Memory B cell (primary cell): Measurements from ENCODE around the gene SPDEF.
A peak's percentile ranks its signal among the peaks of the same experiment; 100 is the strongest.

Experiments
- ATAC-seq: fragments of 150-1000 bp; cut with Tn5 transposase; 2 replicates; pipeline ENCODE4 v1.10.0; 2021; ENCODE audit warnings: low read depth, mild to moderate bottlenecking, moderate library complexity
- DNase-seq, 2 donors: peaks; one replicate each; pipeline ENCODE4 v3.0.0; 2022; ENCODE audit warnings: low spot score in 2 of 2
- H3K27ac Mint-ChIP-seq: one replicate; pipeline ENCODE4 v1.8.0; 2022; ENCODE audit warnings: mild to moderate bottlenecking, moderate library complexity, mixed read lengths
- H3K27me3 Mint-ChIP-seq: one replicate; pipeline ENCODE4 v1.8.0; 2022; ENCODE audit warnings: mixed read lengths
- H3K36me3 Mint-ChIP-seq: one replicate; pipeline ENCODE4 v1.8.0; 2022; ENCODE audit warnings: mild to moderate bottlenecking, mixed read lengths
- H3K4me1 Mint-ChIP-seq: one replicate; pipeline ENCODE4 v1.8.0; 2022; ENCODE audit warnings: mixed read lengths
- H3K4me3 Mint-ChIP-seq: one replicate; pipeline ENCODE4 v1.8.0; 2022; ENCODE audit warnings: mild to moderate bottlenecking, moderate library complexity, mixed read lengths
- H3K9me3 Mint-ChIP-seq: one replicate; pipeline ENCODE4 v1.8.0; 2022; ENCODE audit warnings: mixed read lengths

The SPDEF gene

DNA sequence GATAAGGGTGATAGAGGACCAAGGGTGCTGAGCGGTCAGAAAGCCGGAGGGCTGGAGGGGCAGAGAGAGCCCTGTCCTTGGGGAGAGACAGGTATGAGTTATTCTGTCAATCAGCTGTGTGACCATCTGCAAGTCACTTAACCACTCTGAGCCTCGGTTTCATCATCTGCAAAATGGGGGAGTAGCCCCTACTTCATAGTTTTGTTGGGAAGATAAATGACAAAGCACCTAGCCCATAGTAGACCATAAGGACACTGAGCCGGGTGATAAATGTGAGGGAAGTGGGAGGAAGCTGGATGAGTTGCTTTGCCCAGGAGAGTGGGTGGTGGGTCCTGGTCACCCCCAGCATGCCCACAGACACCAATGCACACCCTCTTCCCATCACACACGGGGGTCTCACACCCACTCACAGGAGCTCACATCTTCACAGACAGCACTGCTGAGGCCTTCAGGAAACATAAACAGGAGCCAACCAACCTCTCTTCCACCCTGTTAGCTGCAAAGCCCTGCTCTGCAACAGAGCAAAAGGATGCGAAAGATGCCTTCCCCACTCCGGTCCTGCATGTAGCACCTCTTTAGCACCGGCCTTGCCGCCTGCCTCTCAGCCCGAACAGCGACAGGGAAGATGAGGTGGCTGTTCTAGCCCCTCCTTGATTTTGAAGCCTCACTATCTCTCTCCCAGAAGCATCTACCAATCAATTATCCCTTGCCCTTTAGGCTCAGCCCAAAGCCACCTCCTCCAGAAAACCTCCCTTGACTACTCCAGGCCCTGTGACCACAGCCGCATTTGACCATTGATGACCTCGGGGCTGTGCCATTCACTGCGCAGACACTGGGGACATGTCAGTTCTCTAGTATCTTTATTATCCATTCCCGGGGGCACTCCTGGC lies 18.9 kb downstream of the SPDEF start:
- H3K4me1 Mint-ChIP-seq: no peaks in the 10 kb centered on the region
- no peak overlapping the region for H3K4me3 Mint-ChIP-seq
- DNase-seq: no peak
- no peak for ATAC-seq
- H3K9me3 Mint-ChIP-seq: no peaks in the 10 kb centered on the region
- no peak overlapping the region for H3K27ac Mint-ChIP-seq
- H3K27me3 Mint-ChIP-seq: no peaks in the 10 kb centered on the region
- H3K36me3 Mint-ChIP-seq: no peaks in the 10 kb centered on the region

DNA sequence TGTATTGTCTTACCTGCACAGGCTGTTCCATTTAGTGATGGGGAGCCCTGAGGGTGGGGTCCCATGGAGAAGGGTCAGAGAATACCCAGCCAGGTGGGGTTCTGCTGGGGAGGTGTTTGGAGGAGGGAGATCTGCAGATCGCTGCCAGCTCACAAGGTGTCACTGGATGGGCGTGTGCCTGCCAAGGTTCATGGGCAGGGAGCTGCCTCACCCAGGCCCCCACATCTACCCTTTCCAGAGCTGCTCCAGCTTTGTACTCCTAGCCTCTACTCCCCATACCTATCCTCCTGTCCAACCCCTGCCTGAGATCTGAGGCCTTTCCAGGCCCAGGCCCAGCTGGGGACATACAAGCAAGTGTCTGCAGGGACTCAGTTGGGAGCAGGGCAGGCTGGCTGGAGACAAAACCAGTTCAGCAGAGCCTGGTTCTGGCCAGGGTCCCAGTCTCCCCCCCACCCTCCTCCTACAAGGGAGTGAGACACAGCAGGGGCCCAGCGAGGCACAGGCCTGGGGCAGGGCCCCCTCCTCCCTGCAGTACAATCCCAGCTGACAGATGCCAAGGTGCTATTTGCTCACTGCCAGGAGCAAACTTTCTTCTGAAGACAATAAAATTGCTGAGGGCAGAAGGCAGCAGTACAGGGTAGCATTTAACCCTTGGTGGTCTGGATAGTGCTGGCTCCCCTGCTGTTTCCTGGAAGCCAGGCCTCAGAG lies 19.7 kb downstream of the SPDEF start:
- H3K27ac Mint-ChIP-seq: no peak overlapping the region
- no peak overlapping the region for H3K4me3 Mint-ChIP-seq
- ATAC-seq (no peak), DNase-seq (no peak)
- H3K36me3 Mint-ChIP-seq: no peaks in the 10 kb centered on the region
- no peaks in the 10 kb centered on the region for H3K9me3 Mint-ChIP-seq
- no peaks in the 10 kb centered on the region for H3K27me3 Mint-ChIP-seq
- no peaks in the 10 kb centered on the region for H3K4me1 Mint-ChIP-seq

GRCh38 chr6:34535646-34536045 lies 20.5 kb downstream of the SPDEF start:
- Mint-ChIP-seq H3K27me3 (no peaks in the 10 kb centered on the region), H3K4me1 (no peaks in the 10 kb centered on the region), H3K4me3 (no peak overlapping the region), H3K36me3 (no peaks in the 10 kb centered on the region), H3K27ac (no peak overlapping the region), H3K9me3 (no peaks in the 10 kb centered on the region)
- no peak for DNase-seq
- no peak for ATAC-seq

DNA sequence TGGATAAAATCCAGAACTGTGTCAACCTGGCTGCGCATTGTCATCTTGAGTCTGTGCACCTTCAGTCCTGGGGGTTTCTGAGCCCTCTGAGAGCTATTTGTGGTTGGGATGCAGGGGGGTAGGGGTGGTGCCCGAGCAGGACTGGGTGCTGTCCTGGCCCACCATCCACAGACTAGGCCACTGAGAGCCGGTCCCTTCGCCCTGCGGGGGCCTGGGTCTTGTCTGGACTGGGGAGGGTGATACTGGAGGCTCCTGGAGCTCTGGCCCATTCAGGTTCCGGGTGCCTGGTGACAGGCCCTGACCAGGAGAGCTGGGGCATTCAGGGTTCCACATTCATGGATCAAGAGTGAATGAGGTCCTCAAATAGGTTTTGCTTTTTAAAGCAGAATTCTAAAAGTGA lies 20.9 kb downstream of the SPDEF start:
- no peaks in the 10 kb centered on the region for H3K27me3 Mint-ChIP-seq
- no peak overlapping the region for H3K4me3 Mint-ChIP-seq
- no peak for DNase-seq
- no peak overlapping the region for H3K27ac Mint-ChIP-seq
- no peaks in the 10 kb centered on the region for H3K9me3 Mint-ChIP-seq
- H3K4me1 Mint-ChIP-seq: no peaks in the 10 kb centered on the region
- H3K36me3 Mint-ChIP-seq: no peaks in the 10 kb centered on the region
- ATAC-seq: no peak

- DNase-seq (no peak), ATAC-seq (no peak)
- Mint-ChIP-seq H3K4me1 (no peaks in the 10 kb centered on the region), H3K4me3 (no peak overlapping the region), H3K36me3 (no peaks in the 10 kb centered on the region), H3K27ac (no peak overlapping the region), H3K27me3 (no peaks in the 10 kb centered on the region), H3K9me3 (no peaks in the 10 kb centered on the region)
Measured at GRCh38 chr6:34534656-34535055, 21.5 kb downstream of the SPDEF start.

- ATAC-seq (no peak), DNase-seq (no peak)
- H3K36me3 Mint-ChIP-seq: no peaks in the 10 kb centered on the region
- H3K27ac Mint-ChIP-seq: no peak overlapping the region
- no peak overlapping the region for H3K4me3 Mint-ChIP-seq
- H3K9me3 Mint-ChIP-seq: no peaks in the 10 kb centered on the region
- H3K4me1 Mint-ChIP-seq: no peaks in the 10 kb centered on the region
- no peaks in the 10 kb centered on the region for H3K27me3 Mint-ChIP-seq
Measured at GRCh38 chr6:34534146-34534545, 22.0 kb downstream of the SPDEF start.

DNA sequence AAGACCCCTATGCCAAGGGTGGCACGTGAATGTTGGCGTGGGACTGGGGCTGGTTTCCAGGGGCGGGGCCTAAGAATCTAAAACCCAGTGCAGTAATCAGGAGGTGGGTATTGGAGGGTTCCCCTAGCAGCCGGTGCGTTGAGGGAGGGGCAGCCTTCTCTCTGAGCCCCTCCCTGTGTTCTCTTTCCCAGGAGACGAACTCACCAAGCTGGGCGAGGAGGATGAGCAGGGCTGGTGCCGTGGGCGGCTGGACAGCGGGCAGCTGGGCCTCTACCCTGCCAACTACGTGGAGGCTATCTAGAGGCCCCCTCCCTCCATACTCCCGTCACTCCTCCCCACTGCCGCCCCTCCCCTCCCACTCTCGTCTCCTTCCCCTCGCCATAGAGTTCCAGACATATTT lies 23.9 kb downstream of the SPDEF start:
- Mint-ChIP-seq H3K4me1 (peaks cover 2% of the 10 kb centered on the region), H3K4me3 (no peak overlapping the region), H3K9me3 (no peaks in the 10 kb centered on the region), H3K36me3 (no peaks in the 10 kb centered on the region), H3K27ac (no peak overlapping the region), H3K27me3 (no peaks in the 10 kb centered on the region)
- no peak for DNase-seq
- ATAC-seq: no peak

DNA sequence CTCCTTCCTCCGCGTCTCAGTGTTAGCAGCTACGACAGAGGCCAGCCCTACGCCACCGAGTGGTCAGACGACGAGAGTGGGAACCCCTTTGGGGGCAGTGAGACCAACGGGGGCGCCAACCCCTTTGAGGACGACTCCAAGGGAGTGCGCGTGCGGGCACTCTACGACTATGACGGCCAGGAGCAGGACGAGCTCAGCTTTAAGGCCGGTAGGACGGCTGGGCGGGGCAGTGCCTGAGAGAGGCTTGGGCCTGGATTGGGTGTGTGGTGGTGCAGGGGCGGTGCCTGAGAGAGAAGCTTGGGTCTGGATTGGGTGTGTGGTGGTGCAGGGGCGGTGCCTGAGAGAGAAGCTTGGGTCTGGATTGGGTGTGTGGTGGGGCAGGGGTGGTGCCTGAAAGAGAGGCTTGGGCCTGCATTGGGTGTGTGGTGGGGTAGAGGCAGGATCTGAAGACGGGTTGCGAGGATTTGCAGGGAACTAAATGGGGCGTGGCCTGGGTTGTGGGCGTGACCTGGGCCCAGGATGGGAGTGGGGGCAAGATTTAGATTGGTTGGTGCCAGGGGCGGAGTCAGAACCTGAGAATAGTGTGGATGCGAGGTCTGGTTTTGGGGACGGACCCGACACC lies 24.4 kb downstream of the SPDEF start:
- ATAC-seq: no peak

DNA sequence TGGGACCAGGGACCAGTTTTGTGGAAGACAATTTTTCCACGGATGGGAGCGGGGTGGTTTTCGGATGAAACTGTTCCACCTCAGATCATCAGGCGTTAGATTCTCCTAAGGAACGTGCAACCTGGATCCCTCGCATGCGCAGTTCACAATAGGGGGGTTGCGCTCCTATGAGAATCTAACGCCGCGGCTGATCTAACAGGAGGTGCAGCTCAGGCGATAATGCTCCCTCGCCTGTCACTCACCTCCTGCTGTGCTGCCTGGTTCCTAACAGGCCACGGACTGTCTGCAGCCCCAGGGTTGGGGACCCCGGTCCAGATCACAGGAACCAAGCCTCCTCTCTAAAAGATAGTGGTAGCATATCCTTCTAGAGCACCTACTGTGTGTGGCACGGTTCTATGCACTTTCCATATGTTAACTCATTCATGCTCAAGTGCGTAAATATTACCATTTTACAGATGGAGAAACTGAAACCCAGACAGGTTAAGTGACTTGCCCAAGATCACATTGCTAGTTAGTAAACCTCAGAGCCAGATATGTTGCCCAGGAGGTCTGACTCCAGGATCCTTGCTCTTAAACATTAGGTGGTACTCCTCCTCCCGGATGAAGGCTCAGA lies 25.3 kb downstream of the SPDEF start:
- Mint-ChIP-seq H3K9me3 (no peaks in the 10 kb centered on the region), H3K27me3 (no peaks in the 10 kb centered on the region), H3K4me3 (no peak overlapping the region), H3K36me3 (no peaks in the 10 kb centered on the region), H3K27ac (no peak overlapping the region), H3K4me1 (peaks cover 2% of the 10 kb centered on the region)
- ATAC-seq: no peak
- DNase-seq: no peak

More for the DNA sequence above, 24.4 kb downstream of the SPDEF start:
- Mint-ChIP-seq H3K27me3 (no peaks in the 10 kb centered on the region), H3K4me3 (no peak overlapping the region), H3K9me3 (no peaks in the 10 kb centered on the region), H3K27ac (no peak overlapping the region), H3K4me1 (peaks cover 2% of the 10 kb centered on the region), H3K36me3 (no peaks in the 10 kb centered on the region)
- no peak for DNase-seq

DNA sequence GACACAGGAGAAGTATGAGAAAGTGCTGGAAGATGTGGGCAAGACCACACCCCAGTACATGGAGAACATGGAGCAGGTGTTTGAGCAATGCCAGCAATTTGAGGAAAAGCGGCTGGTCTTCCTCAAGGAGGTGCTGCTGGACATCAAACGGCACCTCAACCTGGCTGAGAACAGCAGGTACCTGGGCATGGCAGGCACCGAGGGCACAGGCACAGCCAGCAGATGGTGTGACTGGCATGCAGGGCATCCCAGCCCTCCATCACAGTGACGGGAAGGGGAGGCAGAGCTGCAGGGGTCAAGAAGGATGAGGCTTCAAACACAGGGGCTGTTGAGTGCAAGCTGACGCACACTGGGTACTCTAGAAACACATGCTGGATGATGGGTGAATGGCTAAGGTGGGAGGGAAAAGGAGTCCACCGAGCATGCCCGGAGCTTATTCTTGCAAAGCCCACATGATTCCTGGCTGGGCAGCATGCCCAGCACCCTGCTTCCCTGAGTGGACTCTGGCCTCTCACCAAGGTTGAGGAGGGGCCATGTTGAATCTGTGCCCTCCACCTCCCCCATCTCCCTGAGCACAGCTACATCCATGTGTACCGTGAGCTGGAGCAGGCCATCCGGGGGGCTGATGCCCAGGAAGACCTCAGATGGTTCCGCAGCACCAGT lies 26.3 kb downstream of the SPDEF start:
- H3K9me3 Mint-ChIP-seq: no peaks in the 10 kb centered on the region
- no peak overlapping the region for H3K4me3 Mint-ChIP-seq
- ATAC-seq (no peak), DNase-seq (no peak)
- H3K27ac Mint-ChIP-seq: no peak overlapping the region
- H3K36me3 Mint-ChIP-seq: no peaks in the 10 kb centered on the region
- no peaks in the 10 kb centered on the region for H3K27me3 Mint-ChIP-seq
- H3K4me1 Mint-ChIP-seq: peaks cover 2% of the 10 kb centered on the region

DNA sequence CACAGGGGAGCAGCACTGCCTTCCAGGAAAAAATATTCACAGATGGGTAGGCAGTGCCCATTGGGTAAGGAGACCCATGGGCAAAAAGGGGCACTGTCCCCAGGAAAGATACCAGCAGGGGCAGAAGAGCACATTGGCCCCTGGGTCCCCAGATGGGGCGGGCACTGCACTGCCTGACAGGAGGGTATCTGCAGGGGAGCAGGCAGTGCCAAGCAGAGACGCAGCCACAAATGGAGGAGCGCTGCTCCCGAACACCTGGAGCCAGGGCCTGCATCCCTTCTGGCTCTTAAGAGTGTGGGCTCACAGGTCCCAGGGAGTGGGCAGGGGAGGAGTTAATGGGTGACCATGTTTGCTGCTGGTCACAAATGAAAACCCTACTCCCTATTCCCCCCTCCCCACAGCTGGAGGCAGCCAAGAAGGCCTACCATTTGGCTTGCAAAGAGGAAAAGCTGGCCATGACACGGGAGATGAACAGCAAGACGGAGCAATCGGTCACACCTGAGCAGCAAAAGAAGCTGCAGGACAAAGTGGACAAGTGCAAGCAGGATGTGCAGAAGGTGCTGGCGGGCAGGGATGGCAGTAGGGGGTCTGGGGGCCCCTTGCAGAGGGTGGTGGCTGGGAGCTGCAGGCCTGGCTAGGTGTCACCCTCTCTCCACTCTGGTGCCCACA lies 27.0 kb downstream of the SPDEF start:
- H3K27ac Mint-ChIP-seq: no peak overlapping the region
- peaks cover 2% of the 10 kb centered on the region for H3K4me1 Mint-ChIP-seq
- no peaks in the 10 kb centered on the region for H3K36me3 Mint-ChIP-seq
- no peak overlapping the region for H3K4me3 Mint-ChIP-seq
- DNase-seq (no peak), ATAC-seq (no peak)
- no peaks in the 10 kb centered on the region for H3K27me3 Mint-ChIP-seq
- no peaks in the 10 kb centered on the region for H3K9me3 Mint-ChIP-seq

DNA sequence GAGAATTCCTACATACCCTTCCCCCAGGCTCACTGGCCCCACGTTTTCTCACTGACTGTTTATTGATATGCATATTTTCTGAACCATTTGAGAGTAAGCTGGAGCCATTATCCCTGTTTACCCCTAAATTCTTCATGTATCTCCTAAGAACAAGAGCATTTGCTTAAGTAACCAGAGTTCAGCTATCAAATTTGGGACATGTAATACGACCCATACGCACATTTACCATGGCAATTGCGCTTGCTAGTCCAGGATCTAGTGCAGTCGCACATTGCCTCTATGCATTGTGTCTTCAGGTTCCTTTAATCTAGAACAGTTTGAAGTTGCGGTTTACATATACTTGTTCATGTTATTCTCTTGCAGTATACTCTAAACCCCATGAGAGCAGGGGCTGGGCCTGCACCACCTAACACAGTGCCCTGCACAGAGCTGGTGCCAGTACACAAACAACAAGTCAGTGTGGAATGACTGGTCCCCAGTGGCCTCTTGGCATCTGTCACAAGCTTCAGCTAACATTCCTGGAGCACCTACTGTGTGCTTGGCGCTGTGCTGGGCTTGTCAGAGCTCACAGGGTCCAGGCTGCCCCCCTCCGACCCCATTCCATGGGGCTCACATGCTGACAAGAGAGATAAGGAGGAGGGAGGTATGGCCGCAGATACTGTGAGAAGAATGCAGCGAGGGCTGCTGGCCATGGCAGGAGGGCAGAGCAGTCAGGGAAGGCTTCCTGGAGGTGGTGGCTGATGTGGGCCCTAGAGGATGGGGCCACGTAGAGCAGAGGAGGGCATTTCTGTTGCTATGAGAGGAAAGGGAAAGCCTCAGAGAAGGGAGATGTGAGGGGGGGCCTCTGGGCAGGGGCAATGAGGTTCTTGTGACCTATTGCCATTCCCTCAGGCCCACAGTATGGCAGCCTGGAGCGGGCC lies 28.1 kb downstream of the SPDEF start:
- peak overlapping the region; percentile 67 for H3K27ac Mint-ChIP-seq
- H3K4me1 Mint-ChIP-seq: peaks cover 2% of the 10 kb centered on the region
- no peaks in the 10 kb centered on the region for H3K27me3 Mint-ChIP-seq
- no peak for DNase-seq
- H3K9me3 Mint-ChIP-seq: no peaks in the 10 kb centered on the region
- peak overlapping the region; percentile 45 for H3K4me3 Mint-ChIP-seq
- no peaks in the 10 kb centered on the region for H3K36me3 Mint-ChIP-seq
- no peak for ATAC-seq
